GM23248 (cell line): ENCODE data around the gene WDR93.

Experiments used
- EZH2 ChIP-seq: fragments of 200-600 bp; sonication (generic); IDR thresholded peaks from 2 replicates; pipeline ENCODE4 v1.6.1; 2018; ENCODE audit warnings: antibody characterized with exemption, mild to moderate bottlenecking; ENCODE audit not compliant: insufficient read depth, poor library complexity, severe bottlenecking
- EZH2phosphoT487 ChIP-seq: fragments of 200-600 bp; sonication (generic); IDR thresholded peaks from 2 replicates; pipeline ENCODE4 v1.6.1; 2018; ENCODE audit warnings: antibody characterized with exemption, moderate library complexity, mild to moderate bottlenecking, low read depth; ENCODE audit not compliant: insufficient read depth

DNA sequence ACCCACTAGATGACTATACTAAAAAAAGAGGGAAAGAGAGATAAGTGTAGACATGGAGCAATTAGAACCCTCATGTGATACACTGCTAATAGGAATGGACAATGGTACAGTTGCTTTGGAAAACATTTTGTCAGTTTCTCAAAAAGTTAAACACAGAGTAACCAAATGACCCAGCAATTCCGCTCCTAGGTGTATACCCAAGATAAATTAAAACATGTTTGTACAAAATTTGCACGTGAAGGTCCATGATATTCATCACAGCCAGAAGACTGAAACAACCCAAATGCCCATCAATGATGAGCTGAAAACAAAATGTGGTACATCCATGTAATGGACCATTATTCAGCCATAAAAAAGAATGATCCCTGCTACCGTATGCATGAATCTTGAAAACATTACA lies 97.3 kb downstream of the WDR93 start:
- no peak for TF ChIP-seq EZH2
- TF ChIP-seq EZH2phosphoT487 = no peak
